ENCODE results near the gene PPP2R2B. TPM values are rescaled to one million over a fixed set of nuclear protein-coding genes. Genes with fewer than 3 reads are reported as not detected.

Gene PPP2R2B
- total RNA-seq, 1 donor from 2014 or later: 54.1 TPM

DNA sequence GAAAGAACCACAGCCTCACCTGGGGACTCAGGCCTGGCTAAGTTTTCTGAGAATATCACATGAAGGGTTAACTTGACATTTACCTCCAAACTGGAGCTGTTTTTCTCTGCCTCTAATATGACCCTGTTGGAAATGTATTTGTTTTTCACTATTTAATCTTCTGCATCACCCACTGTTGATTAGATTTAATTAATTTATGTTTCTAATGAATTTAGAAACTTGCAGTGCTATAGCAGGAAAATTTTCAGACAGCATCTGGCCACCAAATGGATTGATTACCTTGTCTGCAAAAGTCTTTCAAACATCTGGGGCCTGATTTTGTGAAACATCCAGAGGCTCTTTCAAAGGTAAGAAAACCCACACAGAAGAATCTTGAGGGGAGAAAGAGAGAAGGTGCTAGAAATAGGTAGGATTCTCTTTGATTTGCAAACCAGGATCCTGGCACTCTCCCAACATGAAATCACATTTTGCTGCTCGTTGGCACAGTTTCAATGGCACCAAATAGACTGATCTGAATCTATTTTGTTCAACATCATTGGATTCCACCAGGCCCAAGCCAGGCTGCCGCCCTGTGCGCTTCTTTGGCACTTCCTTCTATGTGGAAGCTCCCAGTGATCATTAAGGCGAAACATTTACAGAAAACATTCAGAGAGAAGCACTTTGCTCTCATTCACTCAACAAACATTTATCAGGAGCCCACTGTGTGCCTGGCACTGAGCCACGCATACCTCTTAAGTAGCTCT lies 157.3 kb downstream of the PPP2R2B start:
- ATAC-seq: no peak
- no peak for DNase-seq (ENCODE audit: low spot score)
- intact Hi-C loops (cut with DNase I): no loop called here

DNA sequence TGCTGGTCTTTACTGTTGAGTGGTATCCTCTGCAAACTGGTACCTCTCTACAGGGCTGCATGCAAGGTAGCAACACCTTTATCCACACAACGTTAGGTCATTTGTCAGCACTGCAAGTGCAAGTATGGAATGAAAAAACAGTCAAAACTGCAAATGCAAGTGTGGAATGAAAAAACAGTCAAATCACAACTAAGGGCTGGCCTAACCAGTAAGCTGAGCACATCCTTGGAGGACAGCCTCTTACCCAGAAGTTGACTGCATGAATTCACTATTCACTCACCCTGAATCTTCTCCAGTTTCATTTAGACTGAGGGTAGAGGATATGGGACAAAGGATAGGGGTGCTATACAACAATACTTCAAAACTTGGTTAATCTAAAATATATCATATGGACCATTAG lies 158.4 kb downstream of the PPP2R2B start:
- no peak for ATAC-seq
- DNase-seq (ENCODE audit: low spot score): no peak
- intact Hi-C loops (cut with DNase I): no loop called here

DNA sequence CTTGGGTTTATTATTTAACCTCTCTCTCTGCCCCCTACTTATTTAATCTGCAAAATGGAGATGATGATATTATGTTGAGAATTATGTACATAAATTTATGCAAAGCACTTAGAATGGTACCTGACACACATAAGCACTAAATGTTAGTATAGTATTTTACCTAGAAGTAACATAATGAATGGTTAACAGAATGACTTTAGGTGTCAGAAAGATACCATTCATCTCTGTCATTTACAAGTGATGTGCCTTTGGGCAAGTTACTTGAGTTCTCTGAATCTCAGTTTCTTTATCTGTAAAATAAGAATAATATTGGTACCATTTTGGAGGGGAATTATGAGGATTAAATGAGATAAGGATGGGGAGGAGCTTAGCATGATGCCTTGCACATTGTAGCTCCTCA lies 159.4 kb downstream of the PPP2R2B start:
- no peak for DNase-seq (ENCODE audit: low spot score)
- no peak for ATAC-seq
- intact Hi-C loops (cut with DNase I): no loop called here

DNA sequence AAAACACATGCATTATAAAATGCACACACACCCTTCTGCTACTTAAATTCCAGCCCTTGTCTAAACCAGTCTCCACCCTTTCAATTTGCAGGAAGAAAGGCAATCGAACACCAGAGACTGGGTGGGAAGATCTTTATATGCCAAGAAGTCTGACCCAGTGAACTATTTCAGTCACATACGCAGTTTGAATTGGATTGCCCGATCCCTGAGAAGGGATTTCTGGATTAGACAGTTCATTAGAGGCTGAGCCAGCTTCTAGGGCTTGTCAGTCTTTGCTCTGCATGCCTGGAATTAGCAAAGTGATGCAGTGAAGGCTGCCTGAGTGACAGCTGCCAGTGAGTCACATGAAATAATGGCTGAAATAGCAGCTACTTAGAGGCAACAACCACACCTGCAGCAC lies 159.9 kb downstream of the PPP2R2B start:
- intact Hi-C loops (cut with DNase I): no loop called here
- no peak for ATAC-seq
- DNase-seq (ENCODE audit: low spot score): no peak

DNA sequence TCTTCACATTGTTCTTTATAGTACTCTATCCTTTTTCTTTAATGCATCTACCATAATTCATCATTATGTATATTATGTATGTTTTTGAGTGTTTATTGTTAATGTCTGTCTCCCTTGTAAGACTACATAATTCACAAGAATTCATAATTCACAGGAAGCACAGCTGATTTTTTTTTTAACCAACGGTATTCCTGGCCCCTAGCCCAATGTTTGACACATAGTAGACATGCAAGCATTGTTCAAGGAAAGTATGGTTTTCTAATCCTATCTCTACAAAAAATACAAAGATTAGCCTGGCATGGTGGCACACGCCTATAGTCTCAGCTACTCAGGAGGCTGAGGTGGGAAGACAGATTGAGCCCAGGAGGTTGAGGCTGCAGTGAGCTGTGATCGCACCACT lies 160.6 kb downstream of the PPP2R2B start:
- intact Hi-C loops (cut with DNase I): no loop called here
- ATAC-seq: no peak
- DNase-seq (ENCODE audit: low spot score): no peak

DNA sequence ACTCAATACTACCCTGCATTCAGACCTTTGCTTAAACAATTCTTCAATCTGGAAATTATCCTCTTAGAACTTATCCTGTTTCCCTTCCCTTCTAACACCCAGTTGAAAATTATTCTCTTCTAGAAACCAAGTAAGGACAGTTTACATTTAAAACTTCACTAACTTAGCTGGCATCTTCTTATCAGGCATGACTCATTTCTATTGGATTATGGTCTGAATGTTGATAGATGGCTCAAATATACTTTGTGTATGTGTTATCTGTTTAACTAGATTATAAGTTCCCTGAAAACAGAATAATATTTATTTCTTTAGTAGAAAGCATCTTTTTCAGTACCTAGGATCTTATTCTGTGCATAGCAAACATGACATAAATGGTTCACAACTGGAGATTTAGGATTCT lies 161.9 kb downstream of the PPP2R2B start:
- no peak for DNase-seq (ENCODE audit: low spot score)
- ATAC-seq: no peak
- intact Hi-C loops (cut with DNase I): no loop called here

DNA sequence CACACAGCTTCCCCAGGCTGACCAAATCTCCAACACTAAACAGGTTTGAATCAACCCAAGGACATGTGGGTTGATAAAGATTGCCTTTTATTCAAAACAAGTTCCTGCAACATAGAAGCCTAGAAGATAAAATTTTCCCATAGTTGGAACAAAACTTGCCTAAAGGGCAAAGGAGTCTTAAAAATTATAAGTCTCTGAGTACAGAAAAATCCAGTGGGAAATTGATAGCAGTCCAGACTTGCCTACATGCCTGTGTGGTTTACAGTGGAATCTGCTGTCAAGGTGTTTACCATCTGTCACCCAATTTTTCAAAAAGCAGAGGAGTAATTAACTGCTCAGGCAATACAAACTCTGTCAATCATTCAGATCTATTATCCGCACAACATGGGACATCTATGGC lies 168.2 kb downstream of the PPP2R2B start:
- no peak for ATAC-seq
- intact Hi-C loops (cut with DNase I): no loop called here
- no peak for DNase-seq (ENCODE audit: low spot score)

DNA sequence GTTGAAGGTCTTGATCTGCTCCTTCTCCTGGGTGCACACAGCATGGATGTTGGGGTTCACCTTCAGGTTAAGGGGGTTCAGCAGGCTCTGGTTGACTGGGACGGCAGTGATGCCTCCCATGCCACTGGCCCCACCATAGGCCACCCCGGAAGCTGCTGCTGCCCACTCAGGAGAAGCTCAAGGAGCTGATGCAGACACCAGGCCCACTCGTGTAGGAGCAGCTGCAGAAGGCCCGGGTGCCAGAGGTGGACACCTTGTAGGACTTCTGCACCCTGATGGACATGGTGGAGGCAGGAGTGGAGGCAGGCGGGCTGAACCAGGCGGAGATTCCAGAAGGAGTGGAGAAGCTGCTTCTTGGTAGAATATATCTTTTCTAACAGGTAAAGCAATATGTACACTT lies 171.2 kb downstream of the PPP2R2B start:
- DNase-seq (ENCODE audit: low spot score) (no peak), ATAC-seq (no peak)
- intact Hi-C loops (cut with DNase I): no loop called here

DNA sequence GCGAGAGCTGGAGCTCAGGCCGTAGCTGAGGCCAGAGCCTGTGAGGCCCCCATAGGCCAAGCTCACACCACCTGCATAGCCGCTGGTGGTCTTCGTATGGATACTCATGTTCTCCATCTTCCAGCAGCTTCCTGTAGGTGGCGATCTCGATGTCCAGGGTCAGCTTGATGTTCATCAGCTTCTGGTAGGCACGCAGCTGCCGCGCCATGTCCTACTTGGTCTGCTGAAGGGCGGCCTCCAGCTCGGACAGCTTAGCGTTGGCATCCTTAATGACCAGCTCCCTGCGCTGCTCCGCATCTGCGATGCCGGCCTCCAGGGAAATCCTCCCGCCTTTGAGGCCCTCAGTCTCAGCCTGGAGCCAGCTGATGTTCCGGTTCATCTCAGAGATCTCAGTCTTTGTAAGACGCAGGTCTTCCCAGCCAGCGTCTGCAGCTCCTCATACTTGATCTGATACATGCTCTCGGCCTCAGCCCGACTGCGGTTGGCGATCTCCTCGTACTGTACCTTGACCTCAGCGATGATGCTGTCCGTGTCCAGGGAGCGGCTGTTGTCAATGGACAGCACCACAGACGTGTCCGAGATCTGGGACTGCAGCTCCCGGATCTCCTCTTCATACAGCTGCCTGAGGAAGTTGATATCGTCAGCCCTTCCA lies 172.1 kb downstream of the PPP2R2B start:
- no peak for DNase-seq (ENCODE audit: low spot score)
- intact Hi-C loops (cut with DNase I): no loop called here

DNA sequence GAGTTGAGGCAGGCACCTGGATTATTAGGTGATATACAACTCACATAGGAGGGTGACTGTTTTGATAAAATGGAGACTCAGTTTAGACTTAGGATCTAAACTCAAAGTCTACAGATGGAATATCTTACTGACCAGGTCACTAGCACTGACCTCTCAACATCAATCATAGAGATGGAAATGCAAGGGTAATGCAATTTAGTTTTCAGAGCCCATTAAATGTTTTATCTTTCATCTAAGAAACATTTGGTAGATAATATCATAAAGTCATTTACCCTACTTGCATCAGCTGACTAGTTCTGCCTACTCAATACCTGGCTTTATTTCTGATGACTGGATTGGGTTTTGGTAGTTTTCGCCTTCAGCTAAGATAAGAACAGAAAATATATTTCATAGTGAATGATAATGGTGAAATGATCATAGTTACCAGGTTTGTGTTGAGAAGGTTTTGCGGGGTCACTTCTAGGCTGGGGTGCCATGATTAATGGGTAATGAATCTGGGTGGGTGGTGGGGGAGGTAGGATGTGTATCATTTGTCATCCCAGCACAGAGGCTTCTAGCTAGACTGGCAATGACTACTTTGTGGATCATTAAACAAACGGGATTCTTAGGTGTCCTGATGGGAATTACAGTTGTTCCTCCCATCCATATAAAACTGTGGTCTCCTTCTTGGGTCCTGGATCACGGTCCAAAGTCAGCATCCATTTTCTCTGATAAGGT lies 173.4 kb downstream of the PPP2R2B start:
- DNase-seq (ENCODE audit: low spot score) (no peak), ATAC-seq (no peak)
- intact Hi-C loops (cut with DNase I): no loop called here

More for the DNA sequence above, 172.1 kb downstream of the PPP2R2B start:
- no peak for ATAC-seq

DNA sequence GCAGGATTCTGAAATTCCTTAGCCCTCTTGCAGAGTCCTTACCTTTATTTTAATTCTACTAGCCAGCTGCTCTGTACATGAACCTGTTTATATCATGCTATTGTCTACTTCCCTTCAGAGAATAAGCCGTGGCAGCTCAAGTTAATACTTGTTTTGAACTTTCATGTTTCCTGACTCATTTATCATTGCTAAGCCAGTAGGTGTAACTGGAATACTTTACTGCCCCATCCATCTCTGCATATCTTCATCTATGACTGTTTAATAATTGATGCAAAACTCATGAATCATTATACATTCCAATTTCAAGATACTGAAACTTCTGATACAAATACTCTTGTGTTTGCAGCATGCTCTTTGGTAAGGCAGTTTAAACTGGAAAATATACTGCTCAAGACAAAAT lies 174.7 kb downstream of the PPP2R2B start:
- no peak for ATAC-seq
- intact Hi-C loops (cut with DNase I): no loop called here
- no peak for DNase-seq (ENCODE audit: low spot score)

DNA sequence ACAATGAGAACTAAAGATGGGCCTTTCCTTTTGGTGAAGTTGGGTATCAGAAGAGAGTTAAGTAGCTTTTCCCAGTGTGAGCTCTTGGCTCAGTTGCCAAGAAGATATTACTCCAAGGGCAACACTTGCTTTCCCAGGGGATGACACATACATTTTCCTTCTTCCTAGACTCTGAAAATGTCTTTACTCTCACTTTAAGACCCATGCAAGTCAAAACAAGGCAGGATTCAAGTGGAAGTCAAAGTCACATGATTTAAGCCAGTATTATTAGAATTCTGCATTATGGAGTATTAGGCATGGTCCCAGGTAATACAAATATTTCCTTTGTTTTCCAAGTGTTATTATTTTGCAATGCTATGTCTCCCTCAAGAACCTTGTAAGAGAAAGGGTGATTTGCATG lies 175.1 kb downstream of the PPP2R2B start:
- DNase-seq (ENCODE audit: low spot score): no peak
- no peak for ATAC-seq
- intact Hi-C loops (cut with DNase I): no loop called here

DNA sequence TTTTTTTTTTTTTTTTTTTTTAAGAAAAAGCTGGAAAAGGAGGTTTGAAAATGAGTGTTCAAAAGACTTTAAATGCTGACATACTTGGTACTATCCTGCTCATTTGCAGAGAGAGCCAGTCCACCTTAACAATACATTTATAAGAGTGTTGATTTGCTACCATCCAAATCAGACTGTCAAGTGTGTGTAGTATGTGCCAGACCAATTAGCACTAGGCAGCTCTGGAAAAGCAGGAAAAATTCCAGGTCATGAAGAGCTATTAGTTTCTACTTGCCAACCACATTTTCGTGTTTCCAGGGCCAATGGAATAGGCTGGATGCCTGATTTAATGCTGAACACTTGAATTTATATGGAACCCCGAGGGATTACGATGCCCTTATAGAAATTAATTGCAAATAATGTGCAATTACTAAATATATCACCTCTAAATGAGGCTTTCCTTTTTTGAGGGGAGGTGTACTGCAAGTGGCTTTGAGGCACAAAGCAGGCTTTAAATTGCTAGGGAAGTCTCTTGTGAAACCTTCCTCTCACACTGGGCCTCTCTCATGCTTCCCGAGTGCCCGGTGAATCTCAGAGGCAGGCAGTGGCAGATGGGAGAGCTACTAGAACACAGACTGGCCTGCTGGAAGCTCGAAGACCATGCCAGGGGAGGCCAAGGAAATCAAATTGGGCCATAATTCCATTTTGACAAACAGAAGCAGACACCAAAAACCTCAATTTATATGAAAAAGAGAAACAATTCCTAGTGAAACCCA lies 178.7 kb downstream of the PPP2R2B start:
- no peak for ATAC-seq
- DNase-seq (ENCODE audit: low spot score): no peak
- intact Hi-C loops (cut with DNase I): no loop called here

DNA sequence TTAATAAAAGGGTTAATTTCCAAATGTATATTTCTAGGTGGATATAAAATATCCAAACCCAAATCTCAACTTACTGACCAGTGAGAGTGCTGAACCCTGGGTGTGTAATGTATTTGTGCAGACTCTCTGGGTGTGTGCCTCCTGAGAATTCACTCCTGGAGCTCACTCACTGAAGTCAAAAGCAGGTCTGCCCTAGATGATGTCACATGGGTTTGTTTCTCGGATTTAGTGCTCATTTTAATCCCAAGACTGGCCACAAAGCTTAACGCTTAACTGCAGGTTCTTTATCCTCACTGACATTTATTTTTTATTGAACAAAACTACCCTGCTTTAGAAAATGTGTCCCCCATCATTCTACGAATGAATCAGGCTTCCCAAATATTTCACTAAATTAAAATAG lies 179.4 kb downstream of the PPP2R2B start:
- DNase-seq (ENCODE audit: low spot score): no peak
- no peak for ATAC-seq
- intact Hi-C loops (cut with DNase I): no loop called here

DNA sequence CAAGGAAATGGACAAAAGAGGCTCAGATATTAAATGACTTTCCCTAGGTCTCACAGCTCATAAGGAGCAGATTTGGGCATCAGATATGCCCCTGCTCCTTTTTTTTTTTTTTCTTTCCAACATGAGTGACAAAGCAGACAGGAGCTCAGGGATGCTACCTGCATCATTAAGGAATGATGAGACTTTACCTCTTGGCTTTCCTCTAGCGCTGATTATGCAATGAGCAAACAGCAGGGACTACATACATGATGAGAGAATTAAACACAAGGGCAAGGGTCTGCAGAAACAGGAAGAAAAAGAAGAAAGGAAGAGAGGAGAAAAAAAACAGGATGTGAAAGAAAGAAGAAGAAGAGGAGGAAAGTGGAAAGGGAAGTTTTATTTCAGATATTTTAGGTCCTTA lies 179.9 kb downstream of the PPP2R2B start:
- intact Hi-C loops (cut with DNase I): no loop called here

DNA sequence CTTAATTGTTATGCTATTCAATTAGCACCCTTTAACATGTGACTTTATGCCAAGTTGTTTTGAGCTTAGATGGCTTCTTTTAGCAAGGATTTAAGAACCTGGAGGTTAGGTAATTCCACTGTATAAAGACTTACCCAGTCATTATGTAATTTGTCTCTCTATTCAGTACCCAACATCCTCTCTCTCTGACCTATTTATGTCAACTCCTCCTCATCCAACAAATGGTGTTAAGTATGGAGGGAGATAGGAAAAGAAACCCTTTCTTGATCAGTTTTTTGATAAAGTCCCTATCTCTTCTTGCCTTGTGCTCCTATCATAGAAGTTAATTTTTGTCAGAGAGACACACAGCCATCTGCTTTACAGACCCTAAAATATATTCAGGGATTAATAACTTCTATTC lies 181.3 kb downstream of the PPP2R2B start:
- intact Hi-C loops (cut with DNase I): no loop called here
- ATAC-seq: no peak
- no peak for DNase-seq (ENCODE audit: low spot score)

More for the DNA sequence above, 179.9 kb downstream of the PPP2R2B start:
- ATAC-seq (no peak), DNase-seq (ENCODE audit: low spot score) (no peak)

DNA sequence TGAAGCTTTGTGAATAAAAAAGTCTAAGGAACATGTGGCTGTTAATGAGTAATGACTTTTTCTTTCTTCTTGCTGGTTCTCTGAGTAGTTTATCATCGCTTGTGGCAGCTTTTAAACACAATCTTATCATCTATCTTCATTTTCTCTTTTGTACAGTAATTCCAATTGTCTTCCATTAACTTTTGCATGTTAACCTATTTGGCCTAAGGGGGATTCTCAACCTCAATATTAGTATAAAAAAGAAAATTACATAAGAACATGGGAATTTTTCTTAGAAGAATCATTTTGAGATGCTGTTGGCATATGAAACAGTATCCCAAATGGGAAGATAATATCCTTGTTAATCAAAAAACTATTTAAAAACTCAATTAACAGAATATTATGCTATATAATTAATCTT lies 182.9 kb downstream of the PPP2R2B start:
- ATAC-seq (no peak), DNase-seq (ENCODE audit: low spot score) (no peak)
- intact Hi-C loops (cut with DNase I): no loop called here

DNA sequence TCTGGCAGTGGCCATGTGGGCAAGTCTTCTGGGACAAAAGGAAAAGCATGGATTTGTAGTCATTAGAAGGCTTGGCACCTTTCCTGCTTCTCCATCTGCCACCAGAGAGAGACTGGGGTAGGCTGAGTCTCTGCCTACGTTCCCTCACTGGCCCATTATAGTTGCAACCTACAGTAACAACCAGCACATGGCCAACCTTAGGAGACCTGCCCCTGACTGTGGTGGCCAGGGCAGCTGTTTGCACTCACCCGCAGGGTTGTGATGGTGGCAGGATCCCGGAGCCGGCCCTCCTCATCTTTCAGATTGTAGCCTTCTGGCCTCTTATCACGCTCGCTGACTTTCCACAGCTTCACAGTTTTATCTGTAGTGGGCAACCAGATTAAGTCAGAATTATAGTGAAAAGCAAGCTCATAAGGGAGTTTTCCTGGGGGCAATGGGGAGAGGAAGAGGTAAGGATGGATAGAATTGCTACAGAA lies 187.6 kb downstream of the PPP2R2B start:
- ATAC-seq: no peak
- intact Hi-C loops (cut with DNase I): no loop called here
- no peak for DNase-seq (ENCODE audit: low spot score)

DNA sequence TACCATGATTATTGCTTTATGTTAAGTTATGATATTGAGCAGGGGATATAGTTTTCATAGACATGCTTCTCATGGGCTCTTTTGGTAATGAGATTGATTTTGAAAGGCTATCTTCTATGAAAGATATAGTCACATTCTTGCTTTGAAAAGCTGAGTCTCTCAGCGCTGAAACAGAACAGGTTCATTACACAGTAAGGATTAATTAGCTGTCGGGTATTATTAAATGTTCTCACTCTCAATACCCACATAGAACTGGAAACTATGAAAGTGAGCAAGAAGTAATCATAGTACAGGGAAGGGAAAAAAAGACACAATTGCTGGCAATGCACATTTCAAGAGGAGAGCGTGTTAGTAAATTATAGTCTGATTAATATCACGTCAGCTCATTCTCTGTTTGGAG lies 190.9 kb downstream of the PPP2R2B start:
- ATAC-seq (no peak), DNase-seq (ENCODE audit: low spot score) (no peak)
- intact Hi-C loops (cut with DNase I): no loop called here

DNA sequence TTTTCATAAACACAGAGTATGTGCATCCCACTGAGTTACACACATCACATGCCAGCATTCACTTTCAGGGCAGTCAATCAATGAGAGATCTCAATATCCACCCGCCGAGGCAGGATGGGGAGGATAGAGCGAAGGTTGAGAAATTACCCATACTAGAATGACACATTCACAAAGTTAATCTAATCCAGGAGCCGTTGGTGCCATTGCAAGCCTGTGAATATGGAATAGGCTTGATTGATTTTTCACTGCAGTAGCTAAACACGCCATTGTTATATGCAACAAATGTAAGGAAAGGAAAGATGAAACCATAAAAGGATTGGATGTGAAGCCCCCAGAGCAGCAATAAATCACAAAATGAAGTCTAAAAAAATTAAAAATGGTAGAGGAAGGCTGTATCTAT lies 194.7 kb downstream of the PPP2R2B start:
- DNase-seq (ENCODE audit: low spot score) (no peak), ATAC-seq (no peak)
- intact Hi-C loops (cut with DNase I): no loop called here
